ENCODE data around the gene SUPT3H. TPM values are rescaled to one million over a fixed set of nuclear protein-coding genes. Genes with fewer than 3 reads are reported as not detected.

SUPT3H gene
- polyA plus RNA-seq, 3 donors = 2.4 to 3.5 (median 2.5) TPM

GRCh38 chr6:44999066-44999465 is 378.7 kb downstream of the SUPT3H start:
- H3K4me3 Mint-ChIP-seq = no peak overlapping the region

DNA sequence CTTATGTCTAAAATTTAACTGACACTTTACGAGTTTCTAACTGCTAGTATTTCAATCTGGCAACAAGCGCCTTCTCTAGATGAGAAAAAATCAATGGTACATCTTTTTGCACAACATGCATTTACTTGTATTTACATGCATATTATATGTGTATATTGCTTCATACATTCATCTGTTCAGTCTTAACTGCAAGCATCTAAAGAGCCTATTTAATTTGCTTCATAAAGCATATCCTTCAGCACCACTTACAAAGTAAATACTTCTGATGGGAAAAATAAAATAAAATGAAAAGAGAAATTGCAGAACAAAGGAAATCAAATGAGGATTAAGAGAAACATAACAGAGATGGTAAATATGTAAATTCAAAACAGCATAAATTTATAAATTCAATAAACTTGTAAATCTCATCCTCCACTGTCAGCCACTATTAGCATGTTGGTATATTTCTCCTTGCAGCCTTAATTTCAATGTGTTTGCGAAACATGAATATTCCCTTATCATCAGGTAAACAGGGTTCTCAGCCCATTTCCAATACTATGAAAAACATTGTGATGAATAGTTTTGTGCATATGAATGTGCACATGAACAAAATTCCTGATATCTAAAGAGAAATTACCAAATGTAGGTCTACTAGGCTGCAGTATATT is 382.1 kb downstream of the SUPT3H start:
- Mint-ChIP-seq H3K9me3 (no peaks in the 10 kb centered on the region), H3K4me3 (no peak overlapping the region), H3K27ac (no peak overlapping the region), H3K27me3 (ENCODE audit: low read depth in 3 of 3) (peaks cover 0 to 4% (median 0%) of the 10 kb centered on the region in 3 donors), H3K36me3 (no peaks in the 10 kb centered on the region), H3K4me1 (no peaks in the 10 kb centered on the region)
- DNase-seq = no peak
- no peaks in the 10 kb centered on the region for H3K9me3 ChIP-seq (replicated peaks in 1 of 2; ENCODE audit: control insufficient read depth in 1 of 2, insufficient read depth in 1 of 2, low read length in 2 of 2)
- H3K36me3 ChIP-seq (replicated peaks in 1 of 2; ENCODE audit: control insufficient read depth in 1 of 2, insufficient read depth in 2 of 2, low read length in 2 of 2) = no peaks in the 10 kb centered on the region
- no peak overlapping the region for H3K4me3 ChIP-seq (replicated peaks in 1 of 3; ENCODE audit: low read depth in 2 of 3, low read length in 3 of 3)
- H3K4me2 ChIP-seq (replicated peaks; ENCODE audit: extremely low read depth, low read length, poor library complexity, severe bottlenecking) = no peak overlapping the region
- no peak for TF ChIP-seq CTCF (IDR thresholded peaks at IDR 0.05)
- H3K27ac ChIP-seq (ENCODE audit: low read depth in 1 of 2, low read length in 2 of 2) = no peak overlapping the region
- intact Hi-C loops (cut with micrococcal nuclease) = no loop called here
- H3K4me1 ChIP-seq (ENCODE audit: control insufficient read depth in 1 of 2, insufficient read depth in 2 of 2, low read length in 2 of 2) = no peaks in the 10 kb centered on the region
- WGBS (ENCODE audit: insufficient coverage) = no CpG with 5 or more reads among the region's 3 CpGs
- H2AFZ ChIP-seq (ENCODE audit: insufficient read depth, low read depth, low read length, poor library complexity, severe bottlenecking) = no peak overlapping the region
- H4K20me1 ChIP-seq (ENCODE audit: insufficient read depth, low read length) = no peaks in the 10 kb centered on the region
- no peaks in the 10 kb centered on the region for H3K27me3 ChIP-seq (ENCODE audit: control insufficient read depth in 2 of 2, insufficient read depth in 2 of 2, low read length in 2 of 2)
- no peak overlapping the region for H3K9ac ChIP-seq (ENCODE audit: insufficient read depth, low read length, poor library complexity, severe bottlenecking)
- H3K79me2 ChIP-seq (ENCODE audit: insufficient read depth, low read length) = no peaks in the 10 kb centered on the region

More at GRCh38 chr6:44999066-44999465, 378.7 kb downstream of the SUPT3H start:
- DNase-seq = no peak
- H3K4me3 ChIP-seq (replicated peaks in 1 of 3; ENCODE audit: low read depth in 2 of 3, low read length in 3 of 3) = no peak overlapping the region
- H3K4me1 ChIP-seq (ENCODE audit: control insufficient read depth in 1 of 2, insufficient read depth in 2 of 2, low read length in 2 of 2) = peaks cover 10 to 18% of the 10 kb centered on the region in 2 donors
- no peak overlapping the region for H2AFZ ChIP-seq (ENCODE audit: insufficient read depth, low read depth, low read length, poor library complexity, severe bottlenecking)
- Mint-ChIP-seq H3K4me1 (peaks cover 16% of the 10 kb centered on the region), H3K36me3 (no peaks in the 10 kb centered on the region), H3K27ac (no peak overlapping the region), H3K9me3 (no peaks in the 10 kb centered on the region), H3K27me3 (ENCODE audit: low read depth in 3 of 3) (peaks cover 0 to 1% (median 0%) of the 10 kb centered on the region in 3 donors)
- 93% methylated on average over 3 of the region's 8 CpGs for WGBS (ENCODE audit: insufficient coverage)
- H3K4me2 ChIP-seq (replicated peaks; ENCODE audit: extremely low read depth, low read length, poor library complexity, severe bottlenecking) = no peak overlapping the region
- H3K27me3 ChIP-seq (ENCODE audit: control insufficient read depth in 2 of 2, insufficient read depth in 2 of 2, low read length in 2 of 2) = no peaks in the 10 kb centered on the region
- H3K9me3 ChIP-seq (replicated peaks in 1 of 2; ENCODE audit: control insufficient read depth in 1 of 2, insufficient read depth in 1 of 2, low read length in 2 of 2) = no peaks in the 10 kb centered on the region
- H3K79me2 ChIP-seq (ENCODE audit: insufficient read depth, low read length) = no peaks in the 10 kb centered on the region
- no peak overlapping the region for H3K27ac ChIP-seq (ENCODE audit: low read depth in 1 of 2, low read length in 2 of 2)
- H3K9ac ChIP-seq (ENCODE audit: insufficient read depth, low read length, poor library complexity, severe bottlenecking) = no peak overlapping the region
- H3K36me3 ChIP-seq (replicated peaks in 1 of 2; ENCODE audit: control insufficient read depth in 1 of 2, insufficient read depth in 2 of 2, low read length in 2 of 2) = no peaks in the 10 kb centered on the region
- no peak for TF ChIP-seq CTCF (IDR thresholded peaks at IDR 0.05)
- H4K20me1 ChIP-seq (ENCODE audit: insufficient read depth, low read length) = no peaks in the 10 kb centered on the region
- intact Hi-C loops (cut with micrococcal nuclease) = no loop called here
